BJ (cell line): ENCODE data around the gene MIS18A. TPM values are rescaled to one million over a fixed set of nuclear protein-coding genes. Genes with fewer than 3 reads are reported as not detected.

ENCODE experiments used
- CTCF ChIA-PET: fragments of 350-600 bp; formaldehyde crosslinking; extraction: SDS; loops from one replicate; lab custom pipeline; 2021; ENCODE audit warnings: antibody characterized with exemption, inconsistent platforms; lab: Yijun Ruan, JAX
- POLR2A ChIA-PET: fragments of 300-600 bp; sonication (Branson Sonifier 250); formaldehyde crosslinking; extraction: SDS; loops from one replicate; lab custom pipeline; 2021; ENCODE audit warnings: antibody characterized with exemption; lab: Charles Lee
- DNase-seq: peaks from one replicate; pipeline ENCODE4 v3.0.0-alpha.2; 2011; ENCODE audit warnings: low read depth
- H3K27me3 ChIP-seq: 2 replicates; pipeline ENCODE4 v1.6.0; 2011; ENCODE audit warnings: low read length; ENCODE audit not compliant: control insufficient read depth, insufficient read depth
- H3K36me3 ChIP-seq: 2 replicates; pipeline ENCODE4 v1.5.1; 2011; ENCODE audit warnings: low read length; ENCODE audit not compliant: control insufficient read depth, insufficient read depth
- H3K4me3 ChIP-seq: 2 replicates; pipeline ENCODE4 v1.5.1; 2011; ENCODE audit warnings: low read depth, mild to moderate bottlenecking, control low read depth, low read length
- CTCF ChIP-seq: IDR thresholded peaks from 2 replicates; pipeline ENCODE4 v1.5.1; 2011; ENCODE audit warnings: low read depth, mild to moderate bottlenecking, control low read depth, inconsistent platforms, low read length, moderate library complexity; ENCODE audit not compliant: insufficient read depth
- polyA plus RNA-seq: library from polyadenylated mRNA; depleted of rRNA; stranded (reverse); fragments of >200 nt; gene quantifications from 2 replicates; pipeline ENCODE4 v1.2.3, GENCODE V29; 2011

MIS18A gene
- polyA plus RNA-seq, 1 experiment = 6.0 TPM

GRCh38 chr21:32316361-32317215 lies 37.7 kb upstream of the MIS18A start:
- peaks cover 38% of the 10 kb centered on the region for H3K36me3 ChIP-seq
- DNase-seq = no peak
- POLR2A ChIA-PET = no interaction called here
- no peak overlapping the region for H3K4me3 ChIP-seq
- CTCF ChIA-PET = interaction anchor here (0.6 kb wide), 1 partner anchor 58 kb away, joined by 3 read pairs; no protein-coding TSS in a partner anchor
- no peak for TF ChIP-seq CTCF
- H3K27me3 ChIP-seq = no peaks in the 10 kb centered on the region

- Histone ChIP-seq H3K27me3 (no peaks in the 10 kb centered on the region), H3K36me3 (peaks cover 34% of the 10 kb centered on the region), H3K4me3 (no peak overlapping the region)
- no peak for DNase-seq
- CTCF ChIA-PET = interaction anchor here (0.6 kb wide), 1 partner anchor 59 kb away, joined by 3 read pairs; no protein-coding TSS in a partner anchor
- POLR2A ChIA-PET = no interaction called here
- TF ChIP-seq CTCF = no peak
Observed at GRCh38 chr21:32315511-32316281, 36.8 kb upstream of the MIS18A start.

GRCh38 chr21:32314806-32315205 lies 36.0 kb upstream of the MIS18A start:
- ChIA-PET POLR2A (no interaction called here), CTCF (no interaction called here)
- Histone ChIP-seq H3K4me3 (no peak overlapping the region), H3K27me3 (no peaks in the 10 kb centered on the region), H3K36me3 (peaks cover 29% of the 10 kb centered on the region)
- TF ChIP-seq CTCF = no peak
- no peak for DNase-seq

GRCh38 chr21:32312976-32313375 lies 34.1 kb upstream of the MIS18A start:
- H3K36me3 ChIP-seq = peaks cover 24% of the 10 kb centered on the region
- DNase-seq = no peak
- TF ChIP-seq CTCF = no peak
- no peaks in the 10 kb centered on the region for H3K27me3 ChIP-seq
- ChIA-PET POLR2A (no interaction called here), CTCF (no interaction called here)
- no peak overlapping the region for H3K4me3 ChIP-seq

GRCh38 chr21:32312326-32312725 lies 33.5 kb upstream of the MIS18A start:
- Histone ChIP-seq H3K36me3 (peaks cover 19% of the 10 kb centered on the region), H3K4me3 (no peak overlapping the region), H3K27me3 (no peaks in the 10 kb centered on the region)
- DNase-seq = no peak
- POLR2A ChIA-PET = no interaction called here
- no peak for TF ChIP-seq CTCF
- CTCF ChIA-PET = no interaction called here
